Tibial nerve (tissue), 3 donors: ENCODE results near the gene SLC9A1.

Source experiments
- POLR2A ChIP-seq, 2 donors: fragments of 450-650 bp; IDR thresholded peaks; one replicate each; pipeline ENCODE4 v1.6.1; 2017; ENCODE audit warnings: antibody characterized with exemption in 2 of 2, mild to moderate bottlenecking in 2 of 2, moderate library complexity in 2 of 2
- TF ChIP-seq, protein P1 (sequence below), 5 experiments: fragments of 200-600 bp in 3 of 5; fragments of 450-650 bp in 2 of 5; sonication (generic) in 3 of 5; IDR thresholded peaks; one replicate each; pipeline ENCODE4 v1.5.1; 2016 to 2019; ENCODE audit warnings: antibody characterized with exemption in 5 of 5, mild to moderate bottlenecking in 3 of 5, moderate library complexity in 2 of 5

DNA sequence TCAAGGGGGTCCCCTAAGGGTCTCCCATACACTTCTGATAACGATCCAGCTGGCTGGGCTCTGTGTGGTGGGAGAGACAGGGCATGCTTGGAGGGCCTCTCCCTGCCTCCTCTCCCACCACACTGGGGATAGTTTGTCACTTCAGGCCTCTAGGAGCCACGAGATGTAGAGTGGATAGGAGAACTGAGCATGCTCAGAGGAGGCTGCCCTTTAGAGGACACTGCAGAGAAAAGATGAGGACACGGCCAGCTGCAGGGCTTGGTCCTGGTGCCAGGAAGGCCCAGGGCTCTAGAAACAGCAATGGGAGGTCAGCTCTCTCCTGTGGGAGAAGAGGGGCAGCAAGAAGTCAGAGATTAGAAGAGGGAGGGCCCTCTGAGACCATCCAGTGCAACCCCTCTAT, 25.7 kb downstream of the SLC9A1 start:
- no peak for TF ChIP-seq POLR2A (IDR thresholded peaks at IDR 0.05)
- TF ChIP-seq, protein P1, sequence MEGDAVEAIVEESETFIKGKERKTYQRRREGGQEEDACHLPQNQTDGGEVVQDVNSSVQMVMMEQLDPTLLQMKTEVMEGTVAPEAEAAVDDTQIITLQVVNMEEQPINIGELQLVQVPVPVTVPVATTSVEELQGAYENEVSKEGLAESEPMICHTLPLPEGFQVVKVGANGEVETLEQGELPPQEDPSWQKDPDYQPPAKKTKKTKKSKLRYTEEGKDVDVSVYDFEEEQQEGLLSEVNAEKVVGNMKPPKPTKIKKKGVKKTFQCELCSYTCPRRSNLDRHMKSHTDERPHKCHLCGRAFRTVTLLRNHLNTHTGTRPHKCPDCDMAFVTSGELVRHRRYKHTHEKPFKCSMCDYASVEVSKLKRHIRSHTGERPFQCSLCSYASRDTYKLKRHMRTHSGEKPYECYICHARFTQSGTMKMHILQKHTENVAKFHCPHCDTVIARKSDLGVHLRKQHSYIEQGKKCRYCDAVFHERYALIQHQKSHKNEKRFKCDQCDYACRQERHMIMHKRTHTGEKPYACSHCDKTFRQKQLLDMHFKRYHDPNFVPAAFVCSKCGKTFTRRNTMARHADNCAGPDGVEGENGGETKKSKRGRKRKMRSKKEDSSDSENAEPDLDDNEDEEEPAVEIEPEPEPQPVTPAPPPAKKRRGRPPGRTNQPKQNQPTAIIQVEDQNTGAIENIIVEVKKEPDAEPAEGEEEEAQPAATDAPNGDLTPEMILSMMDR (IDR thresholded peaks at IDR 0.05), result no peak
